WTC11 (cell line): ENCODE results near the gene ARL15. TPM values are rescaled to one million over a fixed set of nuclear protein-coding genes. Genes with fewer than 3 reads are reported as not detected.
A peak's percentile ranks its signal among the peaks of the same experiment; 100 is the strongest.

Experiments used
- ATAC-seq: fragments of 200-7000 bp; cut with Tn5 transposase; 2 replicates; pipeline ENCODE4 v1.10.0; 2021; ENCODE audit warnings: mild to moderate bottlenecking, moderate library complexity
- CTCF ChIA-PET: fragments of 300-600 bp; sonication (Branson Sonifier 250); formaldehyde crosslinking; loops from one replicate; lab custom pipeline; 2021; ENCODE audit warnings: antibody characterized with exemption; lab: Charles Lee
- POLR2A ChIA-PET: fragments of 350-600 bp; sonication (Branson Sonifier 250); formaldehyde crosslinking; loops from one replicate; lab custom pipeline; 2021; ENCODE audit warnings: antibody characterized with exemption; lab: Charles Lee
- DNase-seq: peaks from one replicate; pipeline ENCODE4 v3.0.0; 2021; ENCODE audit warnings: low spot score
- H3K27ac Mint-ChIP-seq: 2 replicates; pipeline ENCODE4 v1.8.0; 2021; ENCODE audit warnings: mixed read lengths
- H3K27me3 Mint-ChIP-seq: 2 replicates; pipeline ENCODE4 v1.8.0; 2021; ENCODE audit warnings: low read depth, mild to moderate bottlenecking, moderate library complexity, mixed read lengths
- H3K36me3 Mint-ChIP-seq: 2 replicates; pipeline ENCODE4 v1.8.0; 2021; ENCODE audit warnings: mixed read lengths
- H3K4me1 Mint-ChIP-seq: 2 replicates; pipeline ENCODE4 v1.8.0; 2022; ENCODE audit warnings: mixed read lengths
- H3K4me3 Mint-ChIP-seq: 2 replicates; pipeline ENCODE4 v1.8.0; 2021; ENCODE audit warnings: mild to moderate bottlenecking, moderate library complexity, mixed read lengths
- H3K9me3 Mint-ChIP-seq: 2 replicates; pipeline ENCODE4 v1.8.0; 2021; ENCODE audit warnings: mixed read lengths
- AFF4 ChIP-seq: sonication (generic); formaldehyde crosslinking; IDR thresholded peaks from 2 replicates; pipeline ENCODE4 v1.8.1; 2023; ENCODE audit warnings: mild to moderate bottlenecking, missing genetic modification reagents, borderline replicate concordance
- E2F4 ChIP-seq: sonication (generic); formaldehyde crosslinking; IDR thresholded peaks from 2 replicates; pipeline ENCODE4 v1.8.1; 2022; ENCODE audit warnings: low read depth, mild to moderate bottlenecking, moderate library complexity, missing genetic modification reagents, borderline replicate concordance
- ESRRA ChIP-seq: sonication (generic); formaldehyde crosslinking; IDR thresholded peaks from 2 replicates; pipeline ENCODE4 v1.8.1; 2022; ENCODE audit warnings: mild to moderate bottlenecking, missing genetic modification reagents, borderline replicate concordance
- IRF1 ChIP-seq: sonication (generic); formaldehyde crosslinking; IDR thresholded peaks from 2 replicates; pipeline ENCODE4 v1.8.0; 2023; ENCODE audit warnings: missing genetic modification reagents
- KAT7 ChIP-seq: sonication (generic); formaldehyde crosslinking; IDR thresholded peaks from 2 replicates; pipeline ENCODE4 v1.8.1; 2023; ENCODE audit warnings: missing genetic modification reagents, mild to moderate bottlenecking, borderline replicate concordance
- NFE2L1 ChIP-seq: sonication (generic); formaldehyde crosslinking; IDR thresholded peaks from 2 replicates; pipeline ENCODE4 v1.8.1; 2023; ENCODE audit warnings: missing genetic modification reagents
- NR1H2 ChIP-seq: sonication (generic); formaldehyde crosslinking; IDR thresholded peaks from 2 replicates; pipeline ENCODE4 v1.9.0; 2021; ENCODE audit warnings: mild to moderate bottlenecking, moderate library complexity, missing genetic modification reagents
- RELA ChIP-seq: sonication (generic); formaldehyde crosslinking; IDR thresholded peaks from 2 replicates; pipeline ENCODE4 v1.8.1; 2022; ENCODE audit warnings: missing genetic modification reagents, mild to moderate bottlenecking, borderline replicate concordance
- SP1 ChIP-seq: sonication (generic); formaldehyde crosslinking; conservative IDR thresholded peaks from 2 replicates; pipeline ENCODE4 v1.8.1; 2022; ENCODE audit warnings: missing genetic modification reagents
- USF1 ChIP-seq: sonication (generic); formaldehyde crosslinking; IDR thresholded peaks from 2 replicates; pipeline ENCODE4 v1.8.0; 2022; ENCODE audit warnings: mild to moderate bottlenecking, missing genetic modification reagents
- USF2 ChIP-seq: sonication (generic); formaldehyde crosslinking; IDR thresholded peaks from 2 replicates; pipeline ENCODE4 v1.8.1; 2023; ENCODE audit warnings: mild to moderate bottlenecking, missing genetic modification reagents, moderate library complexity
- ZNF317 ChIP-seq: sonication (generic); formaldehyde crosslinking; IDR thresholded peaks from 2 replicates; pipeline ENCODE4 v1.8.1; 2023; ENCODE audit warnings: low read depth, mild to moderate bottlenecking, moderate library complexity, missing genetic modification reagents, borderline replicate concordance
- ZNF532 ChIP-seq: fragments of 250-450 bp; sonication (Bioruptor Pico); IDR thresholded peaks from 2 replicates; pipeline ENCODE4 v1.9.0; 2021; ENCODE audit warnings: mild to moderate bottlenecking, borderline replicate concordance
- total RNA-seq: library from RNA; stranded (reverse); gene quantifications from 3 replicates; pipeline ENCODE4 v1.2.3, GENCODE V29; 2021

The ARL15 gene
- total RNA-seq, 1 experiment from 2014 or later, result 20.1 TPM

- Mint-ChIP-seq H3K4me1 (peaks cover 54% of the 10 kb centered on the region), H3K27ac (no peak overlapping the region), H3K9me3 (no peaks in the 10 kb centered on the region), H3K36me3 (no peaks in the 10 kb centered on the region; the same call in 1 of the 2 replicates), H3K4me3 (no peak overlapping the region), H3K27me3 (no peaks in the 10 kb centered on the region)
- ChIA-PET POLR2A (no interaction called here), CTCF (no interaction called here)
- DNase-seq, result no peak
- TF ChIP-seq ZNF532 (CRISPR knock-in tag), result no peak
- TF ChIP-seq NR1H2 (CRISPR knock-in tag), result no peak
- TF ChIP-seq USF2 (CRISPR knock-in tag), result no peak
- TF ChIP-seq ESRRA (CRISPR knock-in tag), result no peak
- no peak for TF ChIP-seq USF1
- TF ChIP-seq RELA (CRISPR knock-in tag), result no peak
- no peak for TF ChIP-seq SP1 (CRISPR knock-in tag)
- no peak for ATAC-seq
These were observed 18.9 kb downstream of the ARL15 start for GRCh38 chr5:54291498-54291897.

- POLR2A ChIA-PET, result no interaction called here
- H3K36me3 Mint-ChIP-seq, result no peaks in the 10 kb centered on the region; the same call in 1 of the 2 replicates
- H3K9me3 Mint-ChIP-seq, result no peaks in the 10 kb centered on the region
- DNase-seq (no peak), ATAC-seq (peak; percentile 64)
- CTCF ChIA-PET, result no interaction called here
- H3K27me3 Mint-ChIP-seq, result no peaks in the 10 kb centered on the region
- peaks cover 51% of the 10 kb centered on the region for H3K4me1 Mint-ChIP-seq
- TF ChIP-seq NFE2L1 (CRISPR knock-in tag), result no peak
- TF ChIP-seq IRF1, result no peak
- no peak for TF ChIP-seq AFF4
- TF ChIP-seq KAT7 (CRISPR knock-in tag), result no peak
- no peak for TF ChIP-seq ZNF317 (CRISPR knock-in tag)
- no peak for TF ChIP-seq E2F4
- H3K27ac Mint-ChIP-seq, result peak overlapping the region; percentile 44
- H3K4me3 Mint-ChIP-seq, result no peak overlapping the region
These were observed 20.6 kb downstream of the ARL15 start for GRCh38 chr5:54289769-54290168.
